ENCODE measurements around the gene LST1. TPM values are rescaled to one million over a fixed set of nuclear protein-coding genes. Genes with fewer than 3 reads are reported as not detected.

The LST1 gene
- total RNA-seq, 4 donors from 2014 or later, result 1.6 to 7.0 (median 4.4) TPM

- DNase-seq (ENCODE audit: low spot score in 2 of 2), result no peak
- intact Hi-C loops (cut with DNase I; ENCODE audit: low total_unique reads), result no loop called here
- no peak overlapping the region for H3K4me3 ChIP-seq (ENCODE audit: low read depth, poor library complexity, severe bottlenecking)
- no peak for TF ChIP-seq CTCF (IDR thresholded peaks at IDR 0.05)
- TF ChIP-seq POLR2A (IDR thresholded peaks at IDR 0.05), result no peak
- 85 to 87% methylated on average over 27 to 32 of the region's 32 CpGs for WGBS, 2 donors
Measured at GRCh38 chr6:31631681-31632278, 45.7 kb downstream of the LST1 start.

- WGBS, 2 donors, result 87 to 93% methylated on average over 26 of the region's 26 CpGs
- TF ChIP-seq POLR2A (IDR thresholded peaks at IDR 0.05) (no peak), CTCF (IDR thresholded peaks at IDR 0.05) (no peak)
- no peak for DNase-seq (ENCODE audit: low spot score in 2 of 2)
- intact Hi-C loops (cut with DNase I; ENCODE audit: low total_unique reads), result no loop called here
- no peak overlapping the region for H3K4me3 ChIP-seq (ENCODE audit: low read depth, poor library complexity, severe bottlenecking)
Measured at GRCh38 chr6:31632279-31632946, 46.3 kb downstream of the LST1 start.

GRCh38 chr6:31633447-31633846 is 47.4 kb downstream of the LST1 start:
- WGBS, 2 donors, result 88 to 93% methylated on average over 7 of the region's 7 CpGs
- no peak for TF ChIP-seq CTCF (IDR thresholded peaks at IDR 0.05)
- no peak for TF ChIP-seq POLR2A (IDR thresholded peaks at IDR 0.05)
- no peak overlapping the region for H3K4me3 ChIP-seq (ENCODE audit: low read depth, poor library complexity, severe bottlenecking)
- intact Hi-C loops (cut with DNase I; ENCODE audit: low total_unique reads), result no loop called here
- no peak for DNase-seq (ENCODE audit: low spot score in 2 of 2)

- no peak for DNase-seq (ENCODE audit: low spot score in 2 of 2)
- intact Hi-C loops (cut with DNase I; ENCODE audit: low total_unique reads), result no loop called here
- H3K4me3 ChIP-seq (ENCODE audit: low read depth, poor library complexity, severe bottlenecking), result no peak overlapping the region
- TF ChIP-seq CTCF (IDR thresholded peaks at IDR 0.05) (no peak), POLR2A (IDR thresholded peaks at IDR 0.05) (no peak)
- 78 to 83% methylated on average over 3 of the region's 3 CpGs for WGBS, 2 donors
Measured at GRCh38 chr6:31634131-31634530, 48.1 kb downstream of the LST1 start.

- WGBS, 2 donors, result 79 to 83% methylated on average over 11 of the region's 11 CpGs
- DNase-seq (ENCODE audit: low spot score in 2 of 2), result no peak
- no peak overlapping the region for H3K4me3 ChIP-seq (ENCODE audit: low read depth, poor library complexity, severe bottlenecking)
- TF ChIP-seq POLR2A (IDR thresholded peaks at IDR 0.05), result no peak
- TF ChIP-seq CTCF (IDR thresholded peaks at IDR 0.05), result no peak
- intact Hi-C loops (cut with DNase I; ENCODE audit: low total_unique reads), result no loop called here
Measured at GRCh38 chr6:31634969-31635575, 49.0 kb downstream of the LST1 start.

Measured in lower leg skin (tissue), 4 donors.